GM23338 (cell line): ENCODE results near the gene FFAR2. TPM values are rescaled to one million over a fixed set of nuclear protein-coding genes. Genes with fewer than 3 reads are reported as not detected.
A peak's percentile ranks its signal among the peaks of the same experiment; 100 is the strongest.

Experiments used
- ATAC-seq: fragments of 200-7000 bp; cut with Tn5 transposase; 3 replicates; pipeline ENCODE4 v1.9.1; 2020
- DNase-seq: peaks from one replicate; pipeline ENCODE4 v3.0.0-alpha.2; 2015; ENCODE audit warnings: low spot score
- H2AFZ ChIP-seq: fragments of 200-600 bp; sonication (generic); 2 replicates; pipeline ENCODE4 v1.8.0; 2016; ENCODE audit warnings: antibody characterized with exemption, mild to moderate bottlenecking, moderate library complexity
- H3F3A ChIP-seq: fragments of 200-600 bp; sonication (generic); replicated peaks from 2 replicates; pipeline ENCODE4 v1.8.0; 2017; ENCODE audit warnings: antibody characterized with exemption, mixed run types, low read depth
- H3K27ac ChIP-seq: fragments of 200-600 bp; sonication (generic); 2 replicates; pipeline ENCODE4 v1.6.1; 2016; ENCODE audit warnings: low read depth
- H3K27me3 ChIP-seq: fragments of 200-600 bp; sonication (generic); 2 replicates; pipeline ENCODE4 v1.8.0; 2016; ENCODE audit warnings: mild to moderate bottlenecking, mixed run types, moderate library complexity; ENCODE audit not compliant: insufficient read depth
- H3K36me3 ChIP-seq: fragments of 200-600 bp; sonication (generic); 2 replicates; pipeline ENCODE4 v1.8.0; 2016; ENCODE audit warnings: mild to moderate bottlenecking; ENCODE audit not compliant: insufficient read depth
- H3K4me1 ChIP-seq: fragments of 200-600 bp; sonication (generic); 2 replicates; pipeline ENCODE4 v1.8.0; 2016; ENCODE audit warnings: mild to moderate bottlenecking, moderate library complexity; ENCODE audit not compliant: insufficient read depth
- H3K4me2 ChIP-seq: fragments of 200-600 bp; sonication (generic); 2 replicates; pipeline ENCODE4 v1.7.1; 2017; ENCODE audit warnings: mixed run types
- H3K4me3 ChIP-seq: fragments of 200-600 bp; sonication (generic); 2 replicates; pipeline ENCODE4 v1.6.1; 2016; ENCODE audit warnings: mixed run types
- H3K79me2 ChIP-seq: fragments of 200-600 bp; sonication (generic); replicated peaks from 2 replicates; pipeline ENCODE4 v1.8.0; 2017; ENCODE audit warnings: mild to moderate bottlenecking; ENCODE audit not compliant: insufficient read depth
- H3K9me2 ChIP-seq: fragments of 200-600 bp; sonication (generic); 2 replicates; pipeline ENCODE4 v1.8.0; 2017; ENCODE audit not compliant: insufficient read depth
- H4K20me1 ChIP-seq: fragments of 200-600 bp; sonication (generic); replicated peaks from 2 replicates; pipeline ENCODE4 v1.8.0; 2017; ENCODE audit warnings: mild to moderate bottlenecking; ENCODE audit not compliant: insufficient read depth
- H3K27ac Mint-ChIP-seq: 2 replicates; pipeline ENCODE4 v1.8.0; 2020; ENCODE audit warnings: inconsistent platforms, mild to moderate bottlenecking, moderate library complexity, mixed read lengths
- H3K27me3 Mint-ChIP-seq: 3 replicates; pipeline ENCODE4 v1.8.0; 2022; ENCODE audit warnings: low read depth, mild to moderate bottlenecking, moderate library complexity, mixed read lengths, inconsistent platforms; ENCODE audit not compliant: insufficient read depth, poor library complexity
- H3K36me3 Mint-ChIP-seq: 3 replicates; pipeline ENCODE4 v1.8.0; 2021; ENCODE audit warnings: low read depth, mild to moderate bottlenecking, inconsistent platforms, moderate library complexity, mixed read lengths
- H3K4me1 Mint-ChIP-seq: 3 replicates; pipeline ENCODE4 v1.8.0; 2020; ENCODE audit warnings: mild to moderate bottlenecking, inconsistent platforms, mixed read lengths
- H3K4me3 Mint-ChIP-seq: 3 replicates; pipeline ENCODE4 v1.8.0; 2021; ENCODE audit warnings: moderate library complexity, mild to moderate bottlenecking, inconsistent platforms, mixed read lengths
- H3K9me3 Mint-ChIP-seq: 3 replicates; pipeline ENCODE4 v1.8.0; 2020; ENCODE audit warnings: moderate library complexity, mild to moderate bottlenecking, inconsistent platforms, mixed read lengths
- CREB1 ChIP-seq: fragments of 250-450 bp; sonication (Bioruptor Pico); IDR thresholded peaks from 2 replicates; pipeline ENCODE4 v1.5.0; 2020; ENCODE audit warnings: low read depth, mild to moderate bottlenecking, moderate library complexity
- CTCF ChIP-seq, 2 experiments: fragments of 200-600 bp in 1 of 2; sonication (generic) in 1 of 2; conservative IDR thresholded peaks; 2 replicates each; pipeline versions ENCODE4 v1.5.1 to v1.6.1; 2016 to 2017; ENCODE audit warnings: antibody characterized with exemption in 2 of 2, low read depth in 2 of 2, mild to moderate bottlenecking in 2 of 2, moderate library complexity in 1 of 2
- ETS1 ChIP-seq: IDR thresholded peaks from 2 replicates; pipeline ENCODE4 v1.6.1; 2016; ENCODE audit warnings: antibody characterized with exemption
- EZH2 ChIP-seq: fragments of 200-600 bp; sonication (generic); IDR thresholded peaks from one replicate; pipeline ENCODE4 v1.8.0; 2017; ENCODE audit warnings: antibody characterized with exemption, mild to moderate bottlenecking, low read depth; ENCODE audit not compliant: unreplicated experiment
- EZH2phosphoT487 ChIP-seq: fragments of 200-600 bp; sonication (generic); IDR thresholded peaks from one replicate; pipeline ENCODE4 v1.8.1; 2018; ENCODE audit warnings: antibody characterized with exemption; ENCODE audit not compliant: unreplicated experiment
- JUNB ChIP-seq: IDR thresholded peaks from one replicate; pipeline ENCODE4 v1.6.1; 2016; ENCODE audit warnings: antibody characterized with exemption; ENCODE audit not compliant: unreplicated experiment
- NANOG ChIP-seq: IDR thresholded peaks from 2 replicates; pipeline ENCODE4 v1.6.1; 2016; ENCODE audit warnings: antibody characterized with exemption, borderline replicate concordance
- POLR2AphosphoS5 ChIP-seq: IDR thresholded peaks from 2 replicates; pipeline ENCODE4 v1.6.1; 2016; ENCODE audit warnings: antibody characterized with exemption, low read depth
- REST ChIP-seq: IDR thresholded peaks from one replicate; pipeline ENCODE4 v1.6.1; 2018; ENCODE audit warnings: antibody characterized with exemption; ENCODE audit not compliant: unreplicated experiment
- STAT1 ChIP-seq: IDR thresholded peaks from one replicate; pipeline ENCODE4 v1.6.1; 2016; ENCODE audit warnings: antibody characterized with exemption; ENCODE audit not compliant: unreplicated experiment
- ZNF114 ChIP-seq: fragments of 250-450 bp; sonication (Bioruptor Pico); IDR thresholded peaks from 2 replicates; pipeline ENCODE4 v1.5.0; 2020; ENCODE audit warnings: mild to moderate bottlenecking, moderate library complexity
- ZNF331 ChIP-seq: fragments of 250-450 bp; sonication (Bioruptor Pico); IDR thresholded peaks from 2 replicates; pipeline ENCODE4 v1.5.0; 2020; ENCODE audit warnings: low read depth, mild to moderate bottlenecking, moderate library complexity
- ZNF462 ChIP-seq: fragments of 250-450 bp; sonication (Bioruptor Pico); IDR thresholded peaks from 2 replicates; pipeline ENCODE4 v1.5.0; 2020; ENCODE audit warnings: mild to moderate bottlenecking, moderate library complexity
- polyA plus RNA-seq: library from polyadenylated mRNA; unstranded; fragments of >200 nt; fragmentation: Nextera tagmentation; extraction: Ambion mirVana; gene quantifications from 2 replicates; pipeline ENCODE4 v1.2.1, GENCODE V29; 2016
- total RNA-seq: library from RNA; depleted of rRNA; stranded (reverse); fragments of >200 nt; shearing (Covaris generic); gene quantifications from 2 replicates; pipeline ENCODE4 v1.2.3, GENCODE V29; 2014

FFAR2 gene
- total and polyA plus RNA-seq, 2 experiments from 2014 or later, result not detected

GRCh38 chr19:35436477-35437405, 11.3 kb upstream of the FFAR2 start:
- no peak overlapping the region for H3K4me3 ChIP-seq
- Mint-ChIP-seq H3K36me3 (no peaks in the 10 kb centered on the region), H3K4me3 (no peak overlapping the region), H3K9me3 (0 out of 3 replicates have a peak, but pooled peaks cover 1% of the 10 kb centered on the region), H3K27me3 (peaks cover 8% of the 10 kb centered on the region), H3K27ac (no peak overlapping the region), H3K4me1 (no peaks in the 10 kb centered on the region)
- H3F3A ChIP-seq, result no peaks in the 10 kb centered on the region
- no peaks in the 10 kb centered on the region for H3K4me1 ChIP-seq
- no peak overlapping the region for H3K27ac ChIP-seq
- H3K9me2 ChIP-seq, result no peaks in the 10 kb centered on the region
- H3K79me2 ChIP-seq, result no peaks in the 10 kb centered on the region
- H3K4me2 ChIP-seq, result no peak overlapping the region
- H3K36me3 ChIP-seq, result no peaks in the 10 kb centered on the region
- H3K27me3 ChIP-seq, result no peaks in the 10 kb centered on the region
- H4K20me1 ChIP-seq, result no peaks in the 10 kb centered on the region
- DNase-seq, result no peak
- peak overlapping the region; percentile 72; the same call in 1 of the 2 replicates for H2AFZ ChIP-seq
- no peak for ATAC-seq
- TF ChIP-seq STAT1, result no peak
- TF ChIP-seq EZH2, result no peak
- no peak for TF ChIP-seq NANOG
- TF ChIP-seq POLR2AphosphoS5, result no peak
- TF ChIP-seq ZNF331 (CRISPR knock-in tag), result no peak
- TF ChIP-seq ETS1, result no peak
- no peak for TF ChIP-seq ZNF114
- TF ChIP-seq EZH2phosphoT487, result no peak
- no peak for TF ChIP-seq CREB1 (CRISPR knock-in tag)
- TF ChIP-seq CTCF (conservative IDR thresholded peaks at IDR 0.05; ENCODE audit: low read depth in 2 of 2), result no peak
- no peak for TF ChIP-seq REST
- no peak for TF ChIP-seq ZNF462 (CRISPR knock-in tag)
- no peak for TF ChIP-seq JUNB
